K562 (cell line): ENCODE results near the gene STOX1. TPM values are rescaled to one million over a fixed set of nuclear protein-coding genes. Genes with fewer than 3 reads are reported as not detected.

Experiments used
- FOS ChIP-seq: IDR thresholded peaks from 3 replicates; pipeline ENCODE4 v1.6.1; 2011; ENCODE audit not compliant: insufficient read length; ENCODE audit errors: extremely low read depth
- FOXJ2 ChIP-seq: fragments of 200-800 bp; sonication (Bioruptor generic); IDR thresholded peaks from 2 replicates; pipeline ENCODE4 v1.6.1; 2016; ENCODE audit warnings: missing genetic modification characterization, missing compliant biosample characterization
- HDAC6 ChIP-seq: IDR thresholded peaks from 2 replicates; pipeline ENCODE4 v1.6.1; 2012; ENCODE audit warnings: low read depth, mild to moderate bottlenecking, control low read depth, inconsistent platforms, low read length, moderate library complexity
- JUND ChIP-seq, 2 experiments: IDR thresholded peaks; 2 replicates in 1 of 2; 3 replicates in 1 of 2; pipeline ENCODE4 v1.6.1; 2011; ENCODE audit warnings: borderline replicate concordance in 2 of 2, low read depth in 2 of 2, low read length in 2 of 2, improper control_type of control experiment in 1 of 2, missing biosample characterization in 1 of 2, missing genetic modification characterization in 1 of 2, missing genetic modification reagents in 1 of 2
- NCOA6 ChIP-seq: fragments of 450-650 bp; IDR thresholded peaks from 2 replicates; pipeline ENCODE4 v1.6.1; 2017; ENCODE audit warnings: mild to moderate bottlenecking
- PHB ChIP-seq: fragments of 250-450 bp; sonication (Bioruptor Pico); IDR thresholded peaks from 2 replicates; pipeline ENCODE4 v1.5.0; 2021
- TSC22D4 ChIP-seq: fragments of 450-650 bp; IDR thresholded peaks from 2 replicates; pipeline ENCODE4 v1.6.1; 2016; ENCODE audit warnings: missing genetic modification characterization, missing biosample characterization, control low read depth
- ZNF134 ChIP-seq: fragments of 250-450 bp; sonication (Bioruptor Pico); conservative IDR thresholded peaks from 2 replicates; pipeline ENCODE4 v1.4.0; 2020
- ZNF347 ChIP-seq: fragments of 450-650 bp; formaldehyde crosslinking; IDR thresholded peaks from 2 replicates; pipeline ENCODE4 v1.4.0; 2020; ENCODE audit warnings: low read depth, mild to moderate bottlenecking, moderate library complexity
- ZNF57 ChIP-seq: fragments of 450-650 bp; formaldehyde crosslinking; IDR thresholded peaks from 2 replicates; pipeline ENCODE4 v1.4.0; 2020; ENCODE audit warnings: mild to moderate bottlenecking, moderate library complexity
- ZNF780A ChIP-seq: fragments of 250-450 bp; sonication (Bioruptor Pico); IDR thresholded peaks from 2 replicates; pipeline ENCODE4 v1.5.0; 2021; ENCODE audit warnings: mild to moderate bottlenecking
- polyA plus RNA-seq, 8 experiments: library from polyadenylated mRNA; depleted of rRNA in 4 of 8; stranded (reverse) in 5 of 8; unstranded in 3 of 8; fragments of >200 nt; fragmentation: Nextera tagmentation in 2 of 8; fragmentation: Illumina TruSeq in 1 of 8; extraction: Ambion mirVana in 2 of 8; extraction: Trizol in 1 of 8; gene quantifications; 2 replicates each; pipeline versions ENCODE4 v1.2.1 to v1.2.3, GENCODE V29; 2011 to 2014; ENCODE audit warnings: inconsistent platforms in 1 of 8, missing spikeins in 1 of 8
- total RNA-seq, 7 experiments: library from RNA; depleted of rRNA in 6 of 7; stranded (reverse); fragments of >200 nt in 6 of 7; fragmentation: Illumina TruSeq in 2 of 7; extraction: Trizol in 2 of 7; gene quantifications; 2 replicates each; pipeline versions ENCODE4 v1.2.1 to v1.2.3, GENCODE V29; 2011 to 2021; ENCODE audit warnings: low replicate concordance in 1 of 7
- TF ChIP-seq, protein P1 (sequence below): fragments of 450-650 bp; formaldehyde crosslinking; IDR thresholded peaks from 2 replicates; pipeline ENCODE4 v1.4.0; 2022; ENCODE audit warnings: missing genetic modification characterization
- TF ChIP-seq, protein P2 (sequence below): sonication (generic); formaldehyde crosslinking; IDR thresholded peaks from 2 replicates; pipeline ENCODE4 v1.8.1; 2023; ENCODE audit warnings: missing genetic modification reagents, mild to moderate bottlenecking, borderline replicate concordance
- TF ChIP-seq, protein P3 (sequence below): fragments of 250-450 bp; sonication (Bioruptor Pico); IDR thresholded peaks from 2 replicates; pipeline ENCODE4 v1.9.0; 2021; ENCODE audit warnings: mild to moderate bottlenecking
- TF ChIP-seq, protein P4 (sequence below): fragments of 250-450 bp; sonication (Bioruptor Pico); IDR thresholded peaks from 2 replicates; pipeline ENCODE4 v1.8.0; 2021; ENCODE audit warnings: mild to moderate bottlenecking, moderate library complexity
- TF ChIP-seq, protein P5 (sequence below): IDR thresholded peaks from 2 replicates; pipeline ENCODE4 v1.6.1; 2011; ENCODE audit warnings: borderline replicate concordance, low read depth, mild to moderate bottlenecking, moderate library complexity, low read length; ENCODE audit not compliant: insufficient read depth, poor library complexity, severe bottlenecking

The STOX1 gene
- total and polyA plus RNA-seq, 9 of the 15 experiments (the other 6 are each of a cell fraction or from before 2014, with no cell fraction given) = 0.09 to 0.87 (median 0.29) TPM

DNA sequence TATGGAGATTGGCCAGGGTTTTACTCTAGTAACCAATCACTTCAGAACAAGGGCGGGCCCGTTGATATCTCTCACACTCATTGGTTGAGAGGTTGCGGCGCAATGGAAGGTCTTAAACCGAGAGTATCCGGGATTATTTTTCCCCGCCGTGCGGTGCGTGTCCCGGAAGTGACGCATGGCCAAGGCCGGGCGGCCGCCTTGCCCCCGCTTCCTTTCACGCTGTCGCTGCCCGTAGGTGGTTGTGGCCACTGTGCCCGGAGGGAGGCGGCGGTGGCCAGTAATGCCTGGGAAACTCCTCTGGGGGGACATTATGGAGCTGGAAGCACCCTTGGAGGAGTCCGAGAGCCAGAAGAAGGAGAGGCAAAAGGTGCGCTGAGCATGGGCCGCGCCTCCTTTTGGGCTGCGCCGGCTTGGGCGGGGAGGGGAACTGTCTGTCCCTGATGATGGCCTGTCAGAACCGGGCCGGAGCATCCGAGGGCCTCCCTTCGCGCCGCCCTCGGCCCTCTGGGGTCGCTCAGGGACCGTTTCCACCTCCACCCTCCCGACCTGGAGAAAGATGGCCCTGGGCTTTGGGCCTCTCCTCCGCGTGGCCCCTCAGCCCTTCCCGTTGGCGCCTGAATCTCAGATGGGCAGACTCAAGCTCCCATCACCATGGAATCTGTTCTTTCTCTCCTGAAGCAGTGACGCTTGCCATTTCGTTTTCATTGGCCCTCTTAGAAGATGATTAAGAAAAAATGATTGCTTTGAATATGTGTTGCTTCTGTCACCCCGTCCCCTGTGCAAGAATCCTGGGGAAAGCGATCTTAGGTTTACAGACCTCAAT is 74.0 kb downstream of the STOX1 start, which contains the start of gene DDX50 (continued):
- TF ChIP-seq FOXJ2 (tag) (peak; percentile 44; the same call in 1 of the 2 replicates), NCOA6 (no peak), JUND (IDR thresholded peaks at IDR 0.05; ENCODE audit: borderline replicate concordance, low read depth, low read length) (peak; percentile 72), JUND (tag; IDR thresholded peaks at IDR 0.05; ENCODE audit: borderline replicate concordance, low read depth, low read length) (no peak; the same call in 2 of the 3 replicates), HDAC6 (no peak), ZNF780A (CRISPR knock-in tag) (no peak), PHB (CRISPR knock-in tag) (no peak), ZNF347 (no peak), ZNF57 (CRISPR knock-in tag) (no peak), ZNF134 (no peak), TSC22D4 (tag) (no peak), FOS (peak; percentile 96)
- TF ChIP-seq, protein P1, sequence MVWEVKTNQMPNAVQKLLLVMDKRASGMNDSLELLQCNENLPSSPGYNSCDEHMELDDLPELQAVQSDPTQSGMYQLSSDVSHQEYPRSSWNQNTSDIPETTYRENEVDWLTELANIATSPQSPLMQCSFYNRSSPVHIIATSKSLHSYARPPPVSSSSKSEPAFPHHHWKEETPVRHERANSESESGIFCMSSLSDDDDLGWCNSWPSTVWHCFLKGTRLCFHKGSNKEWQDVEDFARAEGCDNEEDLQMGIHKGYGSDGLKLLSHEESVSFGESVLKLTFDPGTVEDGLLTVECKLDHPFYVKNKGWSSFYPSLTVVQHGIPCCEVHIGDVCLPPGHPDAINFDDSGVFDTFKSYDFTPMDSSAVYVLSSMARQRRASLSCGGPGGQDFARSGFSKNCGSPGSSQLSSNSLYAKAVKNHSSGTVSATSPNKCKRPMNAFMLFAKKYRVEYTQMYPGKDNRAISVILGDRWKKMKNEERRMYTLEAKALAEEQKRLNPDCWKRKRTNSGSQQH = 0 out of 2 replicates have a peak, but pooled peaks have one; percentile 13
- TF ChIP-seq, protein P2, sequence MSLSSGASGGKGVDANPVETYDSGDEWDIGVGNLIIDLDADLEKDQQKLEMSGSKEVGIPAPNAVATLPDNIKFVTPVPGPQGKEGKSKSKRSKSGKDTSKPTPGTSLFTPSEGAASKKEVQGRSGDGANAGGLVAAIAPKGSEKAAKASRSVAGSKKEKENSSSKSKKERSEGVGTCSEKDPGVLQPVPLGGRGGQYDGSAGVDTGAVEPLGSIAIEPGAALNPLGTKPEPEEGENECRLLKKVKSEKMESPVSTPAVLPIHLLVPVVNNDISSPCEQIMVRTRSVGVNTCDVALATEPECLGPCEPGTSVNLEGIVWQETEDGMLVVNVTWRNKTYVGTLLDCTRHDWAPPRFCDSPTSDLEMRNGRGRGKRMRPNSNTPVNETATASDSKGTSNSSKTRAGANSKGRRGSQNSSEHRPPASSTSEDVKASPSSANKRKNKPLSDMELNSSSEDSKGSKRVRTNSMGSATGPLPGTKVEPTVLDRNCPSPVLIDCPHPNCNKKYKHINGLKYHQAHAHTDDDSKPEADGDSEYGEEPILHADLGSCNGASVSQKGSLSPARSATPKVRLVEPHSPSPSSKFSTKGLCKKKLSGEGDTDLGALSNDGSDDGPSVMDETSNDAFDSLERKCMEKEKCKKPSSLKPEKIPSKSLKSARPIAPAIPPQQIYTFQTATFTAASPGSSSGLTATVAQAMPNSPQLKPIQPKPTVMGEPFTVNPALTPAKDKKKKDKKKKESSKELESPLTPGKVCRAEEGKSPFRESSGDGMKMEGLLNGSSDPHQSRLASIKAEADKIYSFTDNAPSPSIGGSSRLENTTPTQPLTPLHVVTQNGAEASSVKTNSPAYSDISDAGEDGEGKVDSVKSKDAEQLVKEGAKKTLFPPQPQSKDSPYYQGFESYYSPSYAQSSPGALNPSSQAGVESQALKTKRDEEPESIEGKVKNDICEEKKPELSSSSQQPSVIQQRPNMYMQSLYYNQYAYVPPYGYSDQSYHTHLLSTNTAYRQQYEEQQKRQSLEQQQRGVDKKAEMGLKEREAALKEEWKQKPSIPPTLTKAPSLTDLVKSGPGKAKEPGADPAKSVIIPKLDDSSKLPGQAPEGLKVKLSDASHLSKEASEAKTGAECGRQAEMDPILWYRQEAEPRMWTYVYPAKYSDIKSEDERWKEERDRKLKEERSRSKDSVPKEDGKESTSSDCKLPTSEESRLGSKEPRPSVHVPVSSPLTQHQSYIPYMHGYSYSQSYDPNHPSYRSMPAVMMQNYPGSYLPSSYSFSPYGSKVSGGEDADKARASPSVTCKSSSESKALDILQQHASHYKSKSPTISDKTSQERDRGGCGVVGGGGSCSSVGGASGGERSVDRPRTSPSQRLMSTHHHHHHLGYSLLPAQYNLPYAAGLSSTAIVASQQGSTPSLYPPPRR = no peak
- TF ChIP-seq, protein P3, sequence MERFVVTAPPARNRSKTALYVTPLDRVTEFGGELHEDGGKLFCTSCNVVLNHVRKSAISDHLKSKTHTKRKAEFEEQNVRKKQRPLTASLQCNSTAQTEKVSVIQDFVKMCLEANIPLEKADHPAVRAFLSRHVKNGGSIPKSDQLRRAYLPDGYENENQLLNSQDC (CRISPR knock-in tag) = no peak
- TF ChIP-seq, protein P4, sequence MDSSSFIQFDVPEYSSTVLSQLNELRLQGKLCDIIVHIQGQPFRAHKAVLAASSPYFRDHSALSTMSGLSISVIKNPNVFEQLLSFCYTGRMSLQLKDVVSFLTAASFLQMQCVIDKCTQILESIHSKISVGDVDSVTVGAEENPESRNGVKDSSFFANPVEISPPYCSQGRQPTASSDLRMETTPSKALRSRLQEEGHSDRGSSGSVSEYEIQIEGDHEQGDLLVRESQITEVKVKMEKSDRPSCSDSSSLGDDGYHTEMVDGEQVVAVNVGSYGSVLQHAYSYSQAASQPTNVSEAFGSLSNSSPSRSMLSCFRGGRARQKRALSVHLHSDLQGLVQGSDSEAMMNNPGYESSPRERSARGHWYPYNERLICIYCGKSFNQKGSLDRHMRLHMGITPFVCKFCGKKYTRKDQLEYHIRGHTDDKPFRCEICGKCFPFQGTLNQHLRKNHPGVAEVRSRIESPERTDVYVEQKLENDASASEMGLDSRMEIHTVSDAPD (CRISPR knock-in tag) = no peak
- TF ChIP-seq, protein P5, sequence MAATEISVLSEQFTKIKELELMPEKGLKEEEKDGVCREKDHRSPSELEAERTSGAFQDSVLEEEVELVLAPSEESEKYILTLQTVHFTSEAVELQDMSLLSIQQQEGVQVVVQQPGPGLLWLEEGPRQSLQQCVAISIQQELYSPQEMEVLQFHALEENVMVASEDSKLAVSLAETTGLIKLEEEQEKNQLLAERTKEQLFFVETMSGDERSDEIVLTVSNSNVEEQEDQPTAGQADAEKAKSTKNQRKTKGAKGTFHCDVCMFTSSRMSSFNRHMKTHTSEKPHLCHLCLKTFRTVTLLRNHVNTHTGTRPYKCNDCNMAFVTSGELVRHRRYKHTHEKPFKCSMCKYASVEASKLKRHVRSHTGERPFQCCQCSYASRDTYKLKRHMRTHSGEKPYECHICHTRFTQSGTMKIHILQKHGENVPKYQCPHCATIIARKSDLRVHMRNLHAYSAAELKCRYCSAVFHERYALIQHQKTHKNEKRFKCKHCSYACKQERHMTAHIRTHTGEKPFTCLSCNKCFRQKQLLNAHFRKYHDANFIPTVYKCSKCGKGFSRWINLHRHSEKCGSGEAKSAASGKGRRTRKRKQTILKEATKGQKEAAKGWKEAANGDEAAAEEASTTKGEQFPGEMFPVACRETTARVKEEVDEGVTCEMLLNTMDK = peak; percentile 6
